IMR-90 (cell line): ENCODE data around the gene MMP25. TPM values are rescaled to one million over a fixed set of nuclear protein-coding genes. Genes with fewer than 3 reads are reported as not detected.

Source experiments
- ATAC-seq: fragments of 200-7000 bp; cut with Tn5 transposase; 2 replicates; pipeline ENCODE4 v1.9.1; 2020; ENCODE audit warnings: low read depth, mild to moderate bottlenecking, moderate library complexity
- BruUV-seq: library from RNA; stranded (reverse); fragments of 400-500 nt; replicated peaks from 2 replicates; lab custom pipeline; 2021; lab: Mats Ljungman, UMichigan
- CTCF ChIA-PET: fragments of 300-600 bp; formaldehyde crosslinking; extraction: SDS; loops from one replicate; lab custom pipeline; 2021; ENCODE audit warnings: antibody characterized with exemption; lab: Yijun Ruan, JAX
- POLR2A ChIA-PET: fragments of 300-600 bp; sonication (Branson Sonifier 250); formaldehyde crosslinking; loops from one replicate; lab custom pipeline; 2022; ENCODE audit warnings: antibody characterized with exemption; ENCODE audit not compliant: unreplicated experiment; lab: Charles Lee
- DNase-seq: peaks from one replicate; pipeline ENCODE4 v3.0.0; 2013
- H2AFZ ChIP-seq: replicated peaks from 2 replicates; pipeline ENCODE3; 2013; ENCODE audit warnings: low read length, mild to moderate bottlenecking; ENCODE audit not compliant: poor library complexity
- H2AK5ac ChIP-seq: 2 replicates; pipeline ENCODE4 v1.6.1; 2013; ENCODE audit warnings: low read depth, low read length, inconsistent platforms
- H2AK9ac ChIP-seq: replicated peaks from 2 replicates; pipeline ENCODE3; 2013; ENCODE audit warnings: mild to moderate bottlenecking, low read depth, low read length, moderate library complexity; ENCODE audit not compliant: poor library complexity
- H2BK120ac ChIP-seq: 2 replicates; pipeline ENCODE4 v1.6.1; 2013; ENCODE audit warnings: low read depth, low read length, inconsistent platforms
- H2BK15ac ChIP-seq: 3 replicates; pipeline ENCODE4 v1.6.1; 2013; ENCODE audit warnings: low read depth, low read length, inconsistent platforms
- H2BK20ac ChIP-seq: 2 replicates; pipeline ENCODE4 v1.6.1; 2013; ENCODE audit warnings: low read depth, mild to moderate bottlenecking, inconsistent platforms, low read length, moderate library complexity
- H2BK5ac ChIP-seq: 2 replicates; pipeline ENCODE4 v1.6.1; 2013; ENCODE audit warnings: mild to moderate bottlenecking, low read depth, low read length, inconsistent platforms; ENCODE audit not compliant: poor library complexity, severe bottlenecking
- H3K14ac ChIP-seq: replicated peaks from 2 replicates; pipeline ENCODE4 v1.6.1; 2013; ENCODE audit warnings: low read depth, low read length, inconsistent platforms
- H3K18ac ChIP-seq: 2 replicates; pipeline ENCODE4 v1.6.1; 2013; ENCODE audit warnings: low read depth, low read length, control low read depth
- H3K23ac ChIP-seq: 2 replicates; pipeline ENCODE4 v1.6.1; 2013; ENCODE audit warnings: low read depth, low read length, inconsistent platforms
- H3K27ac ChIP-seq: 2 replicates; pipeline ENCODE4 v1.5.1; 2013; ENCODE audit warnings: mild to moderate bottlenecking, control low read depth, low read length; ENCODE audit not compliant: insufficient read depth
- H3K27me3 ChIP-seq: 2 replicates; pipeline ENCODE4 v1.6.1; 2013; ENCODE audit warnings: low read length; ENCODE audit not compliant: control insufficient read depth, insufficient read depth
- H3K36me3 ChIP-seq: 2 replicates; pipeline ENCODE4 v1.6.1; 2013; ENCODE audit warnings: low read length, mixed read lengths; ENCODE audit not compliant: control insufficient read depth, insufficient read depth
- H3K4ac ChIP-seq: 2 replicates; pipeline ENCODE4 v1.6.1; 2013; ENCODE audit warnings: low read depth, low read length, inconsistent platforms
- H3K4me1 ChIP-seq: 2 replicates; pipeline ENCODE4 v1.6.1; 2013; ENCODE audit warnings: low read length, mixed read lengths; ENCODE audit not compliant: control insufficient read depth, insufficient read depth
- H3K4me2 ChIP-seq: 2 replicates; pipeline ENCODE4 v1.6.1; 2013; ENCODE audit warnings: low read depth, mild to moderate bottlenecking, control low read depth, low read length, moderate library complexity
- H3K4me3 ChIP-seq: 2 replicates; pipeline ENCODE4 v1.5.1; 2013; ENCODE audit warnings: low read depth, mild to moderate bottlenecking, control low read depth, low read length, moderate library complexity; ENCODE audit not compliant: insufficient read depth
- H3K56ac ChIP-seq: 2 replicates; pipeline ENCODE4 v1.6.1; 2013; ENCODE audit warnings: low read length, inconsistent platforms; ENCODE audit not compliant: insufficient read depth; ENCODE audit errors: extremely low read depth
- H3K79me1 ChIP-seq, 2 experiments: 2 replicates each; pipeline ENCODE4 v1.6.1; 2013; ENCODE audit warnings: low read length in 2 of 2, inconsistent platforms in 1 of 2, low read depth in 1 of 2
- H3K9ac ChIP-seq: 2 replicates; pipeline ENCODE4 v1.6.1; 2013; ENCODE audit warnings: low read depth, low read length, control low read depth
- H3K9me1 ChIP-seq: 2 replicates; pipeline ENCODE4 v1.6.1; 2013; ENCODE audit warnings: low read length, inconsistent platforms; ENCODE audit not compliant: insufficient read depth
- H3K9me3 ChIP-seq: 2 replicates; pipeline ENCODE4 v1.6.1; 2013; ENCODE audit warnings: low read length; ENCODE audit not compliant: control insufficient read depth, insufficient read depth
- H4K20me1 ChIP-seq: 2 replicates; pipeline ENCODE4 v1.6.1; 2013; ENCODE audit warnings: low read length, inconsistent platforms; ENCODE audit not compliant: insufficient read depth
- H4K5ac ChIP-seq: 2 replicates; pipeline ENCODE4 v1.6.1; 2013; ENCODE audit warnings: mild to moderate bottlenecking, low read depth, low read length, control low read depth
- H4K8ac ChIP-seq, 2 experiments: 2 replicates each; pipeline ENCODE4 v1.6.1; 2013; ENCODE audit warnings: low read depth in 2 of 2, low read length in 2 of 2, control low read depth in 1 of 2, inconsistent platforms in 1 of 2
- H4K91ac ChIP-seq: 2 replicates; pipeline ENCODE4 v1.6.1; 2013; ENCODE audit warnings: low read depth, low read length, inconsistent platforms; ENCODE audit not compliant: insufficient read depth
- BHLHE40 ChIP-seq: fragments of 150-350 bp; IDR thresholded peaks from 2 replicates; pipeline ENCODE4 v1.6.1; 2016; ENCODE audit warnings: mild to moderate bottlenecking, low read depth, low read length
- CEBPB ChIP-seq: IDR thresholded peaks from 2 replicates; pipeline ENCODE4 v1.6.1; 2012; ENCODE audit warnings: low read depth, low read length, improper control_type of control experiment
- FOS ChIP-seq: fragments of 150-350 bp; IDR thresholded peaks from 2 replicates; pipeline ENCODE4 v1.6.1; 2016; ENCODE audit warnings: low read depth, low read length
- MAFK ChIP-seq: IDR thresholded peaks from 2 replicates; pipeline ENCODE4 v1.6.1; 2012; ENCODE audit warnings: low read depth, low read length, improper control_type of control experiment
- MAZ ChIP-seq: IDR thresholded peaks from 2 replicates; pipeline ENCODE4 v1.6.1; 2012; ENCODE audit warnings: low read depth, mild to moderate bottlenecking, low read length, improper control_type of control experiment, moderate library complexity, borderline replicate concordance
- MXI1 ChIP-seq: IDR thresholded peaks from 2 replicates; pipeline ENCODE4 v1.6.1; 2012; ENCODE audit warnings: low read depth, mild to moderate bottlenecking, low read length, moderate library complexity, borderline replicate concordance
- POLR2A ChIP-seq: IDR thresholded peaks from 2 replicates; pipeline ENCODE4 v1.6.1; 2012; ENCODE audit warnings: mild to moderate bottlenecking, low read depth, low read length
- RCOR1 ChIP-seq: IDR thresholded peaks from 2 replicates; pipeline ENCODE4 v1.6.1; 2012; ENCODE audit warnings: mild to moderate bottlenecking, low read length, improper control_type of control experiment; ENCODE audit not compliant: insufficient replicate concordance
- RFX5 ChIP-seq: IDR thresholded peaks from 2 replicates; pipeline ENCODE4 v1.8.0; 2012; ENCODE audit warnings: low read depth, mild to moderate bottlenecking, low read length, moderate library complexity
- SMC3 ChIP-seq: fragments of 150-350 bp; IDR thresholded peaks from 2 replicates; pipeline ENCODE4 v1.6.1; 2016; ENCODE audit warnings: low read depth, mild to moderate bottlenecking, antibody characterized with exemption, low read length, moderate library complexity
- WGBS, 2 experiments: methylation state at CpG; one replicate each; pipeline versions ENCODE4 v1.1.5 to v1.1.7; 2013; ENCODE audit warnings: missing lambda C conversion rate in 2 of 2; ENCODE audit not compliant: insufficient read length in 1 of 2; ENCODE audit errors: extremely low coverage in 2 of 2; 5-methylcytosine and 5-hydroxymethylcytosine counted together
- dilution Hi-C: fragments of 300-500 bp; cut with HindIII; formaldehyde crosslinking; loops from one replicate; pipeline ENCODE4 v1.14.3; 2018; ENCODE audit warnings: low sequenced_read_pairs; ENCODE audit not compliant: unreplicated experiment
- in situ Hi-C: fragments of 300-500 bp; cut with MboI; formaldehyde crosslinking; loops from 3 replicates; pipeline ENCODE4 v1.14.3; 2019; ENCODE audit warnings: low sequenced_read_pairs, inconsistent platforms, mixed read lengths
- intact Hi-C: fragments of 100-400 bp; cut with micrococcal nuclease; formaldehyde crosslinking; loops from 2 replicates; pipeline ENCODE4 v1.10.0; 2022
- polyA plus RNA-seq, 3 experiments: library from polyadenylated mRNA; depleted of rRNA; stranded (reverse); fragments of >200 nt; gene quantifications; 2 replicates each; pipeline ENCODE4 v1.2.3, GENCODE V29; 2012; ENCODE audit warnings: low replicate concordance in 1 of 3
- total RNA-seq: library from RNA; depleted of rRNA; stranded (reverse); fragments of >200 nt; gene quantifications from 2 replicates; pipeline ENCODE4 v1.2.3, GENCODE V29; 2012
- TF ChIP-seq, protein P1 (sequence below): conservative IDR thresholded peaks from 2 replicates; pipeline ENCODE4 v1.5.1; 2012; ENCODE audit warnings: mild to moderate bottlenecking, low read depth, low read length, improper control_type of control experiment
- TF ChIP-seq, protein P2 (sequence below): fragments of 150-350 bp; IDR thresholded peaks from 2 replicates; pipeline ENCODE4 v1.6.1; 2017; ENCODE audit warnings: mild to moderate bottlenecking, antibody characterized with exemption, low read length, low read depth
- TF ChIP-seq, protein P3 (sequence below): fragments of 150-350 bp; IDR thresholded peaks from 2 replicates; pipeline ENCODE4 v1.6.1; 2016; ENCODE audit warnings: low read depth, mild to moderate bottlenecking, low read length, moderate library complexity, borderline replicate concordance

Gene MMP25
- total and polyA plus RNA-seq, 2 of the 4 experiments (the other 2 are of a cell fraction), result 0.07 TPM; not detected in 1

DNA sequence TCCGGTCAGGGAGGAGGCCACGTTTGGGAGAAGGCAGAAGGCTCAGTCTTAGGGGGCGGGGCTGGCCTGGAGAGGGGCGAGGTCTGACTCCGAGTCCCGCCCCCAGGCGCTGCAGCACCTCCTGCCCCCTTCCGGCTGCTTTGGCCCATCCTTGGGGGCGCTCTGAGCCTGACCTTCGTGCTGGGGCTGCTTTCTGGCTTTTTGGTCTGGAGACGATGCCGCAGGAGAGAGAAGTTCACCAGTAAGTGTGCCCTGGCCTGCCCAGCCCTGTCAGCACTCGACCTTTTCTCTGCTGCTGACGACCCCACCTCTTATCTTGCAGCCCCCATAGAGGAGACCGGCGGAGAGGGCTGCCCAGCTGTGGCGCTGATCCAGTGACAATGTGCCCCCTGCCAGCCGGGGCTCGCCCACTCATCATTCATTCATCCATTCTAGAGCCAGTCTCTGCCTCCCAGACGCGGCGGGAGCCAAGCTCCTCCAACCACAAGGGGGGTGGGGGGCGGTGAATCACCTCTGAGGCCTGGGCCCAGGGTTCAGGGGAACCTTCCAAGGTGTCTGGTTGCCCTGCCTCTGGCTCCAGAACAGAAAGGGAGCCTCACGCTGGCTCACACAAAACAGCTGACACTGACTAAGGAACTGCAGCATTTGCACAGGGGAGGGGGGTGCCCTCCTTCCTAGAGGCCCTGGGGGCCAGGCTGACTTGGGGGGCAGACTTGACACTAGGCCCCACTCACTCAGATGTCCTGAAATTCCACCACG, 24.7 kb upstream of the MMP25 start:
- in situ Hi-C loops (no loop called here), intact Hi-C loops (loop anchor here (1.0 kb wide), 1 partner anchor 38 kb away; no protein-coding TSS in a partner anchor), dilution Hi-C loops (no loop called here)
- Histone ChIP-seq H2AFZ (peak overlapping the region; percentile 53), H3K27me3 (no peaks in the 10 kb centered on the region; the same call in 1 of the 2 replicates), H3K4me3 (peak overlapping the region; percentile 77), H4K8ac (peak overlapping the region; percentile 72 to 97), H3K9ac (peak overlapping the region; percentile 85), H2BK20ac (peak overlapping the region; percentile 75), H4K91ac (peak overlapping the region; percentile 98), H3K36me3 (peaks cover 17% of the 10 kb centered on the region), H3K56ac (peak overlapping the region; percentile 100), H3K79me1 (peaks cover 0 to 27% of the 10 kb centered on the region in 2 experiments; a peak in 2 of 4 replicates), H4K5ac (peak overlapping the region; percentile 72), H2BK15ac (peak overlapping the region; percentile 24; the same call in 1 of the 3 replicates), H4K20me1 (peaks cover 31% of the 10 kb centered on the region), H3K4me1 (peaks cover 11% of the 10 kb centered on the region), H3K9me1 (no peaks in the 10 kb centered on the region), H3K18ac (peak overlapping the region; percentile 67), H3K4ac (peak overlapping the region; percentile 98), H2AK5ac (peak overlapping the region; percentile 90), H3K9me3 (no peaks in the 10 kb centered on the region), H3K14ac (peak overlapping the region; percentile 98), H3K27ac (peak overlapping the region; percentile 97), H2BK120ac (peak overlapping the region; percentile 83), H3K23ac (peak overlapping the region; percentile 100), H2AK9ac (peak overlapping the region; percentile 99), H2BK5ac (peak overlapping the region; percentile 99), H3K4me2 (peak overlapping the region; percentile 79)
- BruUV-seq, result TSS peak; percentile 78
- ChIA-PET CTCF (interaction anchor here (2.7 kb wide), 1 partner anchor 10 kb away, joined by 12 read pairs; no protein-coding TSS in a partner anchor), POLR2A (interaction anchor here (2.0 kb wide), 1 partner anchor 10 kb away, joined by 7 read pairs; no protein-coding TSS in a partner anchor)
- DNase-seq (peak; percentile 94), ATAC-seq (peak; percentile 46)
- no CpG with 5 or more reads among the region's 25 CpGs for WGBS, 2 experiments
- TF ChIP-seq MAZ, result peak; percentile 51
- no peak for TF ChIP-seq BHLHE40
- no peak for TF ChIP-seq RFX5
- TF ChIP-seq RCOR1, result peak; percentile 26
- TF ChIP-seq, protein P1, sequence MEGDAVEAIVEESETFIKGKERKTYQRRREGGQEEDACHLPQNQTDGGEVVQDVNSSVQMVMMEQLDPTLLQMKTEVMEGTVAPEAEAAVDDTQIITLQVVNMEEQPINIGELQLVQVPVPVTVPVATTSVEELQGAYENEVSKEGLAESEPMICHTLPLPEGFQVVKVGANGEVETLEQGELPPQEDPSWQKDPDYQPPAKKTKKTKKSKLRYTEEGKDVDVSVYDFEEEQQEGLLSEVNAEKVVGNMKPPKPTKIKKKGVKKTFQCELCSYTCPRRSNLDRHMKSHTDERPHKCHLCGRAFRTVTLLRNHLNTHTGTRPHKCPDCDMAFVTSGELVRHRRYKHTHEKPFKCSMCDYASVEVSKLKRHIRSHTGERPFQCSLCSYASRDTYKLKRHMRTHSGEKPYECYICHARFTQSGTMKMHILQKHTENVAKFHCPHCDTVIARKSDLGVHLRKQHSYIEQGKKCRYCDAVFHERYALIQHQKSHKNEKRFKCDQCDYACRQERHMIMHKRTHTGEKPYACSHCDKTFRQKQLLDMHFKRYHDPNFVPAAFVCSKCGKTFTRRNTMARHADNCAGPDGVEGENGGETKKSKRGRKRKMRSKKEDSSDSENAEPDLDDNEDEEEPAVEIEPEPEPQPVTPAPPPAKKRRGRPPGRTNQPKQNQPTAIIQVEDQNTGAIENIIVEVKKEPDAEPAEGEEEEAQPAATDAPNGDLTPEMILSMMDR, result peak; percentile 38
- peak; percentile 34; the same call in 1 of the 2 replicates for TF ChIP-seq POLR2A
- TF ChIP-seq, protein P2, sequence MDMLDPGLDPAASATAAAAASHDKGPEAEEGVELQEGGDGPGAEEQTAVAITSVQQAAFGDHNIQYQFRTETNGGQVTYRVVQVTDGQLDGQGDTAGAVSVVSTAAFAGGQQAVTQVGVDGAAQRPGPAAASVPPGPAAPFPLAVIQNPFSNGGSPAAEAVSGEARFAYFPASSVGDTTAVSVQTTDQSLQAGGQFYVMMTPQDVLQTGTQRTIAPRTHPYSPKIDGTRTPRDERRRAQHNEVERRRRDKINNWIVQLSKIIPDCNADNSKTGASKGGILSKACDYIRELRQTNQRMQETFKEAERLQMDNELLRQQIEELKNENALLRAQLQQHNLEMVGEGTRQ, result peak; percentile 32
- TF ChIP-seq, protein P3, sequence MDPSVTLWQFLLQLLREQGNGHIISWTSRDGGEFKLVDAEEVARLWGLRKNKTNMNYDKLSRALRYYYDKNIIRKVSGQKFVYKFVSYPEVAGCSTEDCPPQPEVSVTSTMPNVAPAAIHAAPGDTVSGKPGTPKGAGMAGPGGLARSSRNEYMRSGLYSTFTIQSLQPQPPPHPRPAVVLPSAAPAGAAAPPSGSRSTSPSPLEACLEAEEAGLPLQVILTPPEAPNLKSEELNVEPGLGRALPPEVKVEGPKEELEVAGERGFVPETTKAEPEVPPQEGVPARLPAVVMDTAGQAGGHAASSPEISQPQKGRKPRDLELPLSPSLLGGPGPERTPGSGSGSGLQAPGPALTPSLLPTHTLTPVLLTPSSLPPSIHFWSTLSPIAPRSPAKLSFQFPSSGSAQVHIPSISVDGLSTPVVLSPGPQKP, result no peak
- TF ChIP-seq SMC3, result no peak
- TF ChIP-seq CEBPB, result no peak
- no peak; the same call in 1 of the 2 replicates for TF ChIP-seq MXI1
- TF ChIP-seq MAFK, result peak; percentile 37; the same call in 1 of the 2 replicates
- TF ChIP-seq FOS, result peak; percentile 80
